Measurements from ENCODE around the gene ANTXR1. TPM values are rescaled to one million over a fixed set of nuclear protein-coding genes. Genes with fewer than 3 reads are reported as not detected.

The ANTXR1 gene
- total and polyA plus RNA-seq, 2 of the 8 experiments (the other 6 are each of a cell fraction or from before 2014, with no cell fraction given): 15.8 to 44.3 TPM

DNA sequence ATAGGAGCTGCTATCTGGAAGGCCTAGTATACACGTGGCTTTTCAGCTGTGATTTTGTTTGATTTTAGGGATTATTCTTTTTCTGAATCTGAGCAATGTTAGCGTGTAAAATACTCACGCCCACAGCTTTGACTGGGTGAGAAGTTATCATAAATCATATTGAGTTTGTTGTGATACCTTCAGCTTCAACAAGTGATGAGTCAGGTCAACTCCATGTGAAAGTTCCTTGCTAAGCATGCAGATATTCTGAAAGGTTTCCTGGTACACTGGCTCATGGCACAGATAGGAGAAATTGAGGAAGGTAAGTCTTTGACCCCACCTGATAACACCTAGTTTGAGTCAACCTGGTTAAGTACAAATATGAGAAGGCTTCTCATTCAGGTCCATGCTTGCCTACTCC is 38.7 kb upstream of the ANTXR1 start, which contains the start of gene GKN1:
Gene GKN1, plus strand, starts transcription at position 386 of the 400 bp plus-strand sequence. CDS start 42 bp downstream, outside the sequence.
- 81% methylated on average over 3 of the region's 3 CpGs; no CpG with 5 or more reads in 1 of the 2 experiments for WGBS, 2 experiments (ENCODE audit: extremely low coverage in 1 of 2, insufficient coverage in 1 of 2, insufficient read length in 1 of 2, insufficient replicate concordance in 2 of 2, low coverage in 1 of 2, low lambda C conversion rate in 2 of 2, missing lambda C conversion rate in 1 of 2)
- no peak within 1 kb of the TSS for H3K14ac ChIP-seq (ENCODE audit: insufficient read length)
- H4K8ac ChIP-seq (ENCODE audit: extremely low read depth, insufficient read depth, low read length): no peak within 1 kb of the TSS
- no peak within 1 kb of the TSS for H3K27ac ChIP-seq (ENCODE audit: low read depth, low read length)
- no peak within 1 kb of the TSS for H2BK12ac ChIP-seq (ENCODE audit: low read depth, low read length)
- no peaks in the 10 kb centered on the region for H3K27me3 ChIP-seq (replicated peaks in 1 of 4; ENCODE audit: control insufficient read depth in 3 of 4, extremely low read depth in 1 of 4, insufficient read depth in 3 of 4, low read length in 3 of 4)
- H3K4ac ChIP-seq (replicated peaks; ENCODE audit: insufficient read length, low read depth, low read length): no peak within 1 kb of the TSS
- no peak within 1 kb of the TSS for H2BK20ac ChIP-seq (ENCODE audit: low read length)
- CTCF ChIA-PET (ENCODE audit: partially characterized antibody): interaction anchor here (1.3 kb wide), 1 partner anchor 55 kb away, joined by 3 read pairs; no protein-coding TSS in a partner anchor
- no peak within 1 kb of the TSS for H3K56ac ChIP-seq (replicated peaks; ENCODE audit: insufficient read length, low read depth, low read length)
- POLR2A ChIA-PET (ENCODE audit: partially characterized antibody): no interaction called here
- no peak within 1 kb of the TSS for H3K23ac ChIP-seq (ENCODE audit: insufficient read length)
- no peak within 1 kb of the TSS for H2AFZ ChIP-seq (ENCODE audit: low read length)
- H4K20me1 ChIP-seq (replicated peaks in 1 of 2; ENCODE audit: control insufficient read depth in 1 of 2, insufficient read depth in 2 of 2, low read length in 2 of 2): no peaks in the 10 kb centered on the region
- FAIRE-seq (no peak), DNase-seq (ENCODE audit: low read depth in 1 of 2, low spot score in 2 of 2) (no peak)
- H3K36me3 ChIP-seq (ENCODE audit: control insufficient read depth in 2 of 4, insufficient read depth in 4 of 4, low read length in 3 of 4): no peaks in the 10 kb centered on the region
- no peaks in the 10 kb centered on the region for H3K4me1 ChIP-seq (replicated peaks in 1 of 4; ENCODE audit: control insufficient read depth in 3 of 4, insufficient read depth in 4 of 4, low read length in 3 of 4)
- H2AK5ac ChIP-seq (ENCODE audit: low read depth, low read length): no peak within 1 kb of the TSS
- H2BK5ac ChIP-seq (ENCODE audit: low read depth, low read length): no peak within 1 kb of the TSS
- no peaks in the 10 kb centered on the region for H3K79me2 ChIP-seq (ENCODE audit: control insufficient read depth in 1 of 2, insufficient read depth in 2 of 2, low read length in 2 of 2)
- no peak within 1 kb of the TSS for H3K9ac ChIP-seq (replicated peaks in 1 of 4; ENCODE audit: extremely low read depth in 1 of 4, low read depth in 3 of 4, low read length in 3 of 4)
- no peak within 1 kb of the TSS for H4K91ac ChIP-seq (replicated peaks; ENCODE audit: insufficient read length, low read length)
- no peak within 1 kb of the TSS for H3K4me2 ChIP-seq (ENCODE audit: insufficient read depth in 1 of 2, low read depth in 2 of 2, low read length in 2 of 2)
- H2BK15ac ChIP-seq (ENCODE audit: low read length): no peak within 1 kb of the TSS
- H3K79me1 ChIP-seq (ENCODE audit: low read depth, low read length): no peaks in the 10 kb centered on the region
- H3K4me3 ChIP-seq (ENCODE audit: extremely low read depth in 1 of 4, insufficient read depth in 2 of 4, low read depth in 3 of 4, low read length in 4 of 4): no peak within 1 kb of the TSS
- H3K23me2 ChIP-seq (ENCODE audit: low read depth, low read length): no peaks in the 10 kb centered on the region
- no peaks in the 10 kb centered on the region for H3K9me3 ChIP-seq (ENCODE audit: insufficient read depth in 2 of 2, low read depth in 1 of 2, low read length in 1 of 2)
- no peak within 1 kb of the TSS for H4K5ac ChIP-seq (ENCODE audit: insufficient read length, low read depth, low read length)
- no peak within 1 kb of the TSS for H2BK120ac ChIP-seq (replicated peaks; ENCODE audit: low read depth, low read length)
- H3K18ac ChIP-seq (ENCODE audit: extremely low read depth, low read length): no peak within 1 kb of the TSS
- TF ChIP-seq RXRA (IDR thresholded peaks at IDR 0.05; ENCODE audit: insufficient read depth, low read depth, low read length) (no peak), JUN (IDR thresholded peaks at IDR 0.05; ENCODE audit: low read depth, low read length) (no peak), ZNF274 (IDR thresholded peaks at IDR 0.05; ENCODE audit: borderline replicate concordance, extremely low read depth, low read length) (no peak), CBX8 (IDR thresholded peaks at IDR 0.05; ENCODE audit: borderline replicate concordance, low read depth, low read length) (no peak), TCF12 (IDR thresholded peaks at IDR 0.05; ENCODE audit: low read depth, low read length) (no peak), CHD1 (IDR thresholded peaks at IDR 0.05; ENCODE audit: low read depth, low read length) (no peak), GTF2F1 (IDR thresholded peaks at IDR 0.05; ENCODE audit: borderline replicate concordance, low read depth, low read length) (no peak), TEAD4 (IDR thresholded peaks at IDR 0.05; ENCODE audit: low read depth, low read length) (no peak), TBP (IDR thresholded peaks at IDR 0.05; ENCODE audit: low read depth, low read length) (no peak), BACH1 (IDR thresholded peaks at IDR 0.05; ENCODE audit: low read length) (no peak)
- TF ChIP-seq, protein P1, sequence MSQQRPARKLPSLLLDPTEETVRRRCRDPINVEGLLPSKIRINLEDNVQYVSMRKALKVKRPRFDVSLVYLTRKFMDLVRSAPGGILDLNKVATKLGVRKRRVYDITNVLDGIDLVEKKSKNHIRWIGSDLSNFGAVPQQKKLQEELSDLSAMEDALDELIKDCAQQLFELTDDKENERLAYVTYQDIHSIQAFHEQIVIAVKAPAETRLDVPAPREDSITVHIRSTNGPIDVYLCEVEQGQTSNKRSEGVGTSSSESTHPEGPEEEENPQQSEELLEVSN (IDR thresholded peaks at IDR 0.05): no peak
- TF ChIP-seq, protein P2, sequence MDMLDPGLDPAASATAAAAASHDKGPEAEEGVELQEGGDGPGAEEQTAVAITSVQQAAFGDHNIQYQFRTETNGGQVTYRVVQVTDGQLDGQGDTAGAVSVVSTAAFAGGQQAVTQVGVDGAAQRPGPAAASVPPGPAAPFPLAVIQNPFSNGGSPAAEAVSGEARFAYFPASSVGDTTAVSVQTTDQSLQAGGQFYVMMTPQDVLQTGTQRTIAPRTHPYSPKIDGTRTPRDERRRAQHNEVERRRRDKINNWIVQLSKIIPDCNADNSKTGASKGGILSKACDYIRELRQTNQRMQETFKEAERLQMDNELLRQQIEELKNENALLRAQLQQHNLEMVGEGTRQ (IDR thresholded peaks at IDR 0.05; ENCODE audit: low read length): no peak

Data from H1 (cell line).